ENCODE measurements around the gene SNAI3. TPM values are rescaled to one million over a fixed set of nuclear protein-coding genes. Genes with fewer than 3 reads are reported as not detected.
A peak's percentile ranks its signal among the peaks of the same experiment; 100 is the strongest.

Gene SNAI3
- total and polyA plus RNA-seq, 4 donors, result 1.1 to 3.8 (median 2.9) TPM

DNA sequence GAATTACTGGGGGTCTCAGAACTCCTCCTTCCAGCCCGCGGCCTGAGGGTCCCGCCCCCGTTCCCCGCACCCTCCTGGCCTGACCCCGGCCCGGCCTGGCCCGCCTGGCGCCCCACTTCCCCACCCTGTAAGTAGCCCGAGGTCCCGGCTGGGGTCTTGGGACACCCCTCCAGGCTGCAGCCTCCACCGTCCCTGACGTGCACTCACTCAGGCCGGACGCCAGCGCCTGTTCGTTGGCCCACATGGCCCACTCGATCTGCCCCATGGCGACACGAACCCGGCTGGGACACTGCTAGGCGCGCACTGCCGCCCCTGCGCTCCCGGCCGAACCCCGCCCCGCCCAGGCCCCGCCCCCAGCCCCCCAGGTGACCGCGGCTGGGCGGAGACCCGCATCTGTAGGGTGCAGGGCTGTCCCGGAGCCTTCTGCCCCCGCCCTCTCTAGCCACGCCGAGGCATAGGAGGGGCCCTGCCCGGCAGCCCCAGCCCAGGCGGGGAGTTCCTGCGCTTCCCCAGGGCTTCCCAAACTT is 35.5 kb downstream of the SNAI3 start, which contains the start of gene CYBA:
Gene CYBA, minus strand, starts transcription at position 305 of the 527 bp plus-strand sequence. Its CDS starts 40 bp downstream, at position 265.
- ATAC-seq (ENCODE audit: insufficient read depth, low FRiP score), result peak; percentile 81
- Histone ChIP-seq H3K27me3 (ENCODE audit: control insufficient read depth in 3 of 3, insufficient read depth in 3 of 3, low read length in 2 of 3) (no peaks in the 10 kb centered on the region), H3K4me1 (ENCODE audit: control insufficient read depth in 5 of 5, insufficient read depth in 5 of 5, low read length in 5 of 5) (peaks cover 0 to 14% (median 6%) of the 10 kb centered on the region in 5 donors), H3K9me3 (ENCODE audit: control insufficient read depth in 4 of 4, insufficient read depth in 3 of 4, low read length in 3 of 4) (no peaks in the 10 kb centered on the region), H3K4me3 (peak within 1 kb of the TSS; percentile 55), H3K27ac (ENCODE audit: low read depth in 1 of 2, low read length in 1 of 2) (peak within 1 kb of the TSS; percentile 17 to 87), H3K9ac (ENCODE audit: insufficient read depth in 1 of 2, low read length in 2 of 2) (peak within 1 kb of the TSS; percentile 55 to 61), H3K36me3 (ENCODE audit: control insufficient read depth in 4 of 4, insufficient read depth in 4 of 4, low read length in 4 of 4) (peaks cover 0 to 40% (median 6%) of the 10 kb centered on the region in 4 donors)
- peak; percentile 54 to 69 (median 61) for DNase-seq
- TF ChIP-seq, protein P1, sequence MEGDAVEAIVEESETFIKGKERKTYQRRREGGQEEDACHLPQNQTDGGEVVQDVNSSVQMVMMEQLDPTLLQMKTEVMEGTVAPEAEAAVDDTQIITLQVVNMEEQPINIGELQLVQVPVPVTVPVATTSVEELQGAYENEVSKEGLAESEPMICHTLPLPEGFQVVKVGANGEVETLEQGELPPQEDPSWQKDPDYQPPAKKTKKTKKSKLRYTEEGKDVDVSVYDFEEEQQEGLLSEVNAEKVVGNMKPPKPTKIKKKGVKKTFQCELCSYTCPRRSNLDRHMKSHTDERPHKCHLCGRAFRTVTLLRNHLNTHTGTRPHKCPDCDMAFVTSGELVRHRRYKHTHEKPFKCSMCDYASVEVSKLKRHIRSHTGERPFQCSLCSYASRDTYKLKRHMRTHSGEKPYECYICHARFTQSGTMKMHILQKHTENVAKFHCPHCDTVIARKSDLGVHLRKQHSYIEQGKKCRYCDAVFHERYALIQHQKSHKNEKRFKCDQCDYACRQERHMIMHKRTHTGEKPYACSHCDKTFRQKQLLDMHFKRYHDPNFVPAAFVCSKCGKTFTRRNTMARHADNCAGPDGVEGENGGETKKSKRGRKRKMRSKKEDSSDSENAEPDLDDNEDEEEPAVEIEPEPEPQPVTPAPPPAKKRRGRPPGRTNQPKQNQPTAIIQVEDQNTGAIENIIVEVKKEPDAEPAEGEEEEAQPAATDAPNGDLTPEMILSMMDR (IDR thresholded peaks at IDR 0.05; ENCODE audit: control extremely low read depth, extremely low read depth), result no peak
- WGBS, 2 donors, result 0 to 1% methylated on average over 28 to 41 of the region's 41 CpGs

DNA sequence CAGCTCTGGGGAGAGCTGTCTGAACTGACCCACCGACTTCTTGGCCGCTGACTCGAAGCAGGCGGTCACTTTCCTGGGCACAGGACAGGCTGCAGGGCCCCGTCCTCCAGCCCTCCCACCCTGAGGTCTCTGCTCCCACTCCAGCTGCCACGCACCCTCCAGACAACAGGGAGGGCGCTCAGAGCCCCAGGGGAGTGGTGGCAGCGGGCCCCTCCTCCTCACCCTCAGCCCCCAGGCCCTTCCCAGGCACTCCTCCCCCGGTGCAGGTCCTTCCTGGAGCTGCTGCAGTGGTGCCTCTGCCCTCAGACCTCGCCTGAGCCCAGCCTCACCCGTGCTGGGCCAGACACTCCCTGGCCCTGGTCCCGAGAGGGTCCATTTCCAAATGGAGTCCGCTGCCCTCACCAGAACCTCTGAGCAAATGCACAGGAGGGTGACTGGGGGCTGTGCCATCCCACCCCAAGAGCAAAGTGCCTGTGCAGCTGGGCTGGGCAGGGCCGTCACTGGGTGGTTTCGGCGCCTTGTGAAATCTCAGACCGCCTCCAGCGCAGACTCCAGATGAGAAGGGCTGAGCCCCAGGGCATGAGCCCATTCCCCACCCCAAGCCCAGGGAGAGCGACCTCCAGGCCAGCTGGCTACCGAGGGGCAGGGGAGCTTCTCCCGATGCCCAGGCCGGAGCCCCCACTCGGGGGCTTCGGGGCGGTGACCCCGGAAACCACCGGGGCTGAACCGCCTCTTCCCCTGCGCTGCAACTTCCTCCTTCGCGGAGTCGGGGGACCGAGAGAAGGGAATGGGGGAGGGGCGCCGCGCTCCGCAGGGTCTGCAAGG is 36.2 kb downstream of the SNAI3 start:
- peak overlapping the region in 1 of 2 donors; percentile 55 for H3K9ac ChIP-seq (ENCODE audit: insufficient read depth in 1 of 2, low read length in 2 of 2)
- peaks cover 0 to 33% (median 7%) of the 10 kb centered on the region in 4 donors for H3K36me3 ChIP-seq (ENCODE audit: control insufficient read depth in 4 of 4, insufficient read depth in 4 of 4, low read length in 4 of 4)
- DNase-seq (peak; percentile 40 to 51 (median 41)), ATAC-seq (ENCODE audit: insufficient read depth, low FRiP score) (peak; percentile 31)
- H3K4me1 ChIP-seq (ENCODE audit: control insufficient read depth in 5 of 5, insufficient read depth in 5 of 5, low read length in 5 of 5), result peaks cover 0 to 14% (median 6%) of the 10 kb centered on the region in 5 donors
- H3K4me3 ChIP-seq, result peak overlapping the region; percentile 55
- H3K27ac ChIP-seq (ENCODE audit: low read depth in 1 of 2, low read length in 1 of 2), result peak overlapping the region in 1 of 2 donors; percentile 33
- TF ChIP-seq, protein P1 (IDR thresholded peaks at IDR 0.05; ENCODE audit: control extremely low read depth, extremely low read depth), result no peak
- H3K27me3 ChIP-seq (ENCODE audit: control insufficient read depth in 3 of 3, insufficient read depth in 3 of 3, low read length in 2 of 3), result no peaks in the 10 kb centered on the region
- 6 to 18% methylated on average over 23 to 37 of the region's 37 CpGs for whole genome bisulfite sequencing, 2 donors
- no peaks in the 10 kb centered on the region for H3K9me3 ChIP-seq (ENCODE audit: control insufficient read depth in 4 of 4, insufficient read depth in 3 of 4, low read length in 3 of 4)

DNA sequence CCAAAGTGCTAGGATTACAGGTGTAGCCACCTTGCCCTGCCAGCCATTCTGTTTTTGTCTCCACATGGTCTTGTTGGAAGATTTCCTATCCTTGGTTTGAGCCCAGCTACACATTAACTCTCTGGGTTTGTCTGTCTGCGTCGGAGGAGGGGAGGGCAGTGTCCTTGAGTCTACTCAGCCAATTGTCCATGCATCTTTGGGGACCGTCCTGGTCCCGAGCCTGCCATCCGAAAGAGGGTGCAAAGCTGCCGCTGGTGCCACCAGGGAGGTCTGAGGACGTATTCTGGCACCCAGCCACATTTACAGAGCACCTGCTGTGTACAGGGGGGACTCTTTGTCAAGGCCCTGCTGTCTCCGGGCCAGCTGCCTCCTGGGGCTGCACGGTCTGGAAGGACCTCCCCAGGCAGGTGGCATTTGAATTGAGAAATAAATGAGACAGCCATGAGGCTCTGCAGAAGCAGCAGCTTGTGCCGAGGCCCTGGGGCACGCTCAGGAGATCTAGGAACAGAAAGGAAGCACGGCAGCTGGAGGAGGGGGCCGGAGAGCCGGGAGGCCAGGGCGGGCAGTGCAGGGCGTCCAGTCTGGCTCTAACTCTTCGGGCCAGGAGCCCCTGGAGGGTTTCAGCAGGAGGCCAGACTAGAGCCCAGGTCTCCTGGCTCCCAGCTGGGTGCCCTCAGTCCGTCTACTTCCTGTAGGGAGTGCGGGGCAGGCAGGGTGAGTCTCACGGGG is 36.9 kb downstream of the SNAI3 start:
- DNase-seq, result no peak
- Histone ChIP-seq H3K27ac (ENCODE audit: low read depth in 1 of 2, low read length in 1 of 2) (peak overlapping the region in 1 of 2 donors; percentile 33), H3K4me3 (peak overlapping the region; percentile 55), H3K27me3 (ENCODE audit: control insufficient read depth in 3 of 3, insufficient read depth in 3 of 3, low read length in 2 of 3) (no peaks in the 10 kb centered on the region), H3K4me1 (ENCODE audit: control insufficient read depth in 5 of 5, insufficient read depth in 5 of 5, low read length in 5 of 5) (peaks cover 0 to 14% (median 6%) of the 10 kb centered on the region in 5 donors), H3K9me3 (ENCODE audit: control insufficient read depth in 4 of 4, insufficient read depth in 3 of 4, low read length in 3 of 4) (no peaks in the 10 kb centered on the region), H3K9ac (ENCODE audit: insufficient read depth in 1 of 2, low read length in 2 of 2) (no peak overlapping the region), H3K36me3 (ENCODE audit: control insufficient read depth in 4 of 4, insufficient read depth in 4 of 4, low read length in 4 of 4) (peaks cover 0 to 28% (median 2%) of the 10 kb centered on the region in 4 donors)
- ATAC-seq (ENCODE audit: insufficient read depth, low FRiP score), result no peak
- WGBS, 2 donors, result 64 to 82% methylated on average over 20 of the region's 20 CpGs
- TF ChIP-seq, protein P1 (IDR thresholded peaks at IDR 0.05; ENCODE audit: control extremely low read depth, extremely low read depth), result no peak

All from lung (tissue), 12 donors.